Lower leg skin (tissue), 4 donors: Measurements from ENCODE around the gene ADAMTSL2. TPM values are rescaled to one million over a fixed set of nuclear protein-coding genes. Genes with fewer than 3 reads are reported as not detected.

Experiments
- DNase-seq, 2 donors: peaks; one replicate each; pipeline ENCODE4 v3.0.0-alpha.2; 2019; ENCODE audit warnings: low spot score in 2 of 2
- H3K4me3 ChIP-seq: fragments of 200-600 bp; sonication (generic); 2 replicates; pipeline ENCODE4 v1.5.1; 2017; ENCODE audit warnings: mild to moderate bottlenecking, low read depth; ENCODE audit not compliant: poor library complexity, severe bottlenecking
- CTCF ChIP-seq, 3 donors: fragments of 450-650 bp; IDR thresholded peaks; one replicate each; pipeline ENCODE4 v1.5.1; 2016; ENCODE audit warnings: antibody characterized with exemption in 3 of 3, mild to moderate bottlenecking in 3 of 3, moderate library complexity in 2 of 3
- POLR2A ChIP-seq, 2 donors: fragments of 450-650 bp; IDR thresholded peaks; one replicate each; pipeline ENCODE4 v1.6.1; 2016 to 2017; ENCODE audit warnings: antibody characterized with exemption in 2 of 2, mild to moderate bottlenecking in 1 of 2, moderate library complexity in 1 of 2
- WGBS, 2 donors: methylation state at CpG; one replicate each; pipeline ENCODE4 v1.1.5; 2018; 5-methylcytosine and 5-hydroxymethylcytosine counted together
- intact Hi-C: fragments of 100-400 bp; cut with DNase I; formaldehyde crosslinking; loops from one replicate; pipeline ENCODE4 v1.15.0; 2023; ENCODE audit warnings: low total_unique reads
- total RNA-seq, 4 donors: library from RNA; depleted of rRNA; stranded (reverse); fragments of >200 nt; gene quantifications; one replicate each; pipeline ENCODE4 v1.1.0, GENCODE V29; 2016

Gene ADAMTSL2
- total RNA-seq, 4 donors from 2014 or later: 0.08 to 1.5 (median 0.32) TPM; not detected in 1

GRCh38 chr9:133506653-133507038 is 27.9 kb upstream of the ADAMTSL2 start:
- TF ChIP-seq CTCF (IDR thresholded peaks at IDR 0.05) (no peak), POLR2A (IDR thresholded peaks at IDR 0.05) (no peak)
- no peak overlapping the region for H3K4me3 ChIP-seq
- WGBS, 2 donors: 50 to 51% methylated on average over 15 to 18 of the region's 18 CpGs
- intact Hi-C loops: no loop called here
- DNase-seq: no peak

- no peak for DNase-seq
- no peak overlapping the region for H3K4me3 ChIP-seq
- intact Hi-C loops: no loop called here
- TF ChIP-seq CTCF (IDR thresholded peaks at IDR 0.05) (no peak), POLR2A (IDR thresholded peaks at IDR 0.05) (no peak)
- 84 to 92% methylated on average over 23 to 24 of the region's 24 CpGs for WGBS, 2 donors
These were observed 27.1 kb upstream of the ADAMTSL2 start for GRCh38 chr9:133507246-133507965.

GRCh38 chr9:133508046-133508445 is 26.5 kb upstream of the ADAMTSL2 start:
- intact Hi-C loops: no loop called here
- TF ChIP-seq CTCF (IDR thresholded peaks at IDR 0.05): no peak
- no peak for TF ChIP-seq POLR2A (IDR thresholded peaks at IDR 0.05)
- H3K4me3 ChIP-seq: no peak overlapping the region
- WGBS, 2 donors: 88 to 94% methylated on average over 8 of the region's 8 CpGs
- no peak for DNase-seq

- no peak overlapping the region for H3K4me3 ChIP-seq
- TF ChIP-seq POLR2A (IDR thresholded peaks at IDR 0.05) (no peak), CTCF (IDR thresholded peaks at IDR 0.05) (no peak)
- no peak for DNase-seq
- 3 to 6% methylated on average over 24 to 25 of the region's 26 CpGs for WGBS, 2 donors
- intact Hi-C loops: no loop called here
These were observed 25.1 kb upstream of the ADAMTSL2 start for GRCh38 chr9:133509179-133510083.

- no peak for DNase-seq
- intact Hi-C loops: no loop called here
- 75 to 87% methylated on average over 14 to 23 of the region's 27 CpGs for WGBS, 2 donors
- no peak for TF ChIP-seq CTCF (IDR thresholded peaks at IDR 0.05)
- no peak for TF ChIP-seq POLR2A (IDR thresholded peaks at IDR 0.05)
- H3K4me3 ChIP-seq: no peak overlapping the region
These were observed 23.5 kb upstream of the ADAMTSL2 start for GRCh38 chr9:133510926-133511505.
